DND-41 (cell line): ENCODE results near the gene LMX1B.
A peak's percentile ranks its signal among the peaks of the same experiment; 100 is the strongest.
"Not testable (repeated sequence)": the region's sequence is repeated elsewhere in the genome, so short reads cannot be mapped to it uniquely, and the experiment has no call there.

Experiments used
- ATAC-seq: fragments of 200-7000 bp; cut with Tn5 transposase; 3 replicates; pipeline ENCODE4 v1.9.1; 2021; ENCODE audit warnings: low read depth; ENCODE audit not compliant: insufficient read depth
- DNase-seq: peaks from one replicate; pipeline ENCODE4 v3.0.0-alpha.2; 2020
- H2AFZ ChIP-seq: 2 replicates; pipeline ENCODE4 v1.6.0; 2012; ENCODE audit warnings: low read depth, low read length
- H3K27ac ChIP-seq: 2 replicates; pipeline ENCODE4 v1.5.1; 2012; ENCODE audit warnings: low read length, inconsistent platforms
- H3K27me3 ChIP-seq: fragments of 200-600 bp; sonication (generic); 2 replicates; pipeline ENCODE4 v1.6.0; 2012; ENCODE audit warnings: low read length, mild to moderate bottlenecking, inconsistent platforms; ENCODE audit not compliant: insufficient read depth, poor library complexity
- H3K36me3 ChIP-seq: 2 replicates; pipeline ENCODE4 v1.5.1; 2012; ENCODE audit warnings: low read length, inconsistent platforms; ENCODE audit not compliant: insufficient read depth
- H3K4me1 ChIP-seq: 2 replicates; pipeline ENCODE4 v1.5.1; 2012; ENCODE audit warnings: mild to moderate bottlenecking, low read length; ENCODE audit not compliant: insufficient read depth
- H3K4me2 ChIP-seq: 2 replicates; pipeline ENCODE4 v1.6.0; 2012; ENCODE audit warnings: mild to moderate bottlenecking, moderate library complexity, low read length, inconsistent platforms; ENCODE audit not compliant: insufficient read depth
- H3K4me3 ChIP-seq, 2 experiments: fragments of 200-600 bp in 1 of 2; shearing (Covaris generic) in 1 of 2; 2 replicates each; pipeline ENCODE4 v1.5.1; 2012 to 2016; ENCODE audit warnings: inconsistent platforms in 2 of 2, low read length in 2 of 2, mild to moderate bottlenecking in 2 of 2, low read depth in 1 of 2, moderate library complexity in 1 of 2
- H3K79me2 ChIP-seq: 2 replicates; pipeline ENCODE4 v1.6.0; 2012; ENCODE audit warnings: low read length, inconsistent platforms; ENCODE audit not compliant: insufficient read depth
- H3K9ac ChIP-seq: 2 replicates; pipeline ENCODE4 v1.6.0; 2012; ENCODE audit warnings: low read depth, mild to moderate bottlenecking, inconsistent platforms, low read length, moderate library complexity
- H3K9me3 ChIP-seq: 2 replicates; pipeline ENCODE4 v1.5.1; 2012; ENCODE audit warnings: low read length, moderate library complexity, mild to moderate bottlenecking, inconsistent platforms; ENCODE audit not compliant: insufficient read depth, severe bottlenecking
- H4K20me1 ChIP-seq: 2 replicates; pipeline ENCODE4 v1.6.0; 2012; ENCODE audit warnings: low read length; ENCODE audit not compliant: insufficient read depth
- EZH2 ChIP-seq: IDR thresholded peaks from 3 replicates; pipeline ENCODE4 v1.6.1; 2012; ENCODE audit warnings: borderline replicate concordance, low read depth, mild to moderate bottlenecking, moderate library complexity, low read length, inconsistent platforms; ENCODE audit not compliant: severe bottlenecking
- TF ChIP-seq, protein P1 (sequence below): IDR thresholded peaks from 2 replicates; pipeline ENCODE4 v1.5.1; 2012; ENCODE audit warnings: borderline replicate concordance, low read length, moderate library complexity, mild to moderate bottlenecking; ENCODE audit not compliant: poor library complexity, severe bottlenecking; ENCODE audit errors: extremely low read depth

Gene LMX1B

DNA sequence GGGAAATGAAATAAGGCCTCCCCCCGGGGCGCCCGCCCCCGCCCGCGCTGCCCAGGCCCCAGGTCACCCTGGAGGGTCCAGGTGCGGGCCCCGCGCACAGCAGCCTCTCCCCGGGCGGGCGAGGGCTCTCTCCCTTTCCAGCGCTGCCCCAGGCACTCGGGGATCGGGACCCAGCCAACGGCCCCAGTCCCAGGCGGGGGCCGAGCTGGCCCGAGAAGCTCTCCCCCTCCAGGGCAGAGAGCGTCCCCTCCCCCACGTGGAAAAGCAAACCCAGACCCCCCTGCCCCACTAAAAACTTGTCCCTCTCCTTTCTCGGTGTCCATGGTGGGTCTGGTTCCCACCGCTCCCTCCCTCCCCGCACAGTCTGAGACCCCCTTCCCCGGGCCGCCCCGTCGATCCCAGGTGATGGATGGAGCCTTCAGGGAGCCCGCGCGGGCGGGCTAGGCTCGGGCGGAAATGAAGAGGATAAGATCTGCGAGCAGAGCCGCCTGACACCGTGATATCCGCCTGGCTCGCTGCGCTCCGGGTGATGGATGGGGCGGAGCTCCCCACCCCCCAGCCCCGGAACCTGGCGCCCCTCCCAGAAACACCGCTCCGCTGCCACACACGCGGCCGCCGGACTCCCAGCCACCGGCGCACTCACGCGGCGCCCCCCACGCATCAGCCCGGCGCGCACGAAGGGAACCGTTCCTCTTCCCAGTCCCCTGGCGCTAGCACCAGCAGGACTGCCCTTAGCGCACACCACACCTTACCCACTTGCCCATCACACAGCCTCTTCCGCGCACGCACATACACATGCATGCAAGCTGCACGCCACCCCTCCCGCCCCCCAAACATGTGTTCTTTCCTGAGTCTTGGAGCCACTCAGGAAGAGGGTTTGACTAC, 109.4 kb downstream of the LMX1B start:
- DNase-seq (peak; percentile 81), ATAC-seq (peak; percentile 80)
- Histone ChIP-seq H3K9ac (peak overlapping the region; percentile 78), H3K4me3 (peak overlapping the region; percentile 46 to 59; a peak in 3 of 4 replicates), H3K27me3 (no peaks in the 10 kb centered on the region), H3K79me2 (no peaks in the 10 kb centered on the region), H3K4me1 (peaks cover 28% of the 10 kb centered on the region), H2AFZ (peak overlapping the region; percentile 87), H3K4me2 (peak overlapping the region; percentile 87), H3K36me3 (no peaks in the 10 kb centered on the region), H3K9me3 (no peaks in the 10 kb centered on the region), H3K27ac (peak overlapping the region; percentile 74), H4K20me1 (peaks cover 3% of the 10 kb centered on the region; the same call in 1 of the 2 replicates)
- TF ChIP-seq, protein P1, sequence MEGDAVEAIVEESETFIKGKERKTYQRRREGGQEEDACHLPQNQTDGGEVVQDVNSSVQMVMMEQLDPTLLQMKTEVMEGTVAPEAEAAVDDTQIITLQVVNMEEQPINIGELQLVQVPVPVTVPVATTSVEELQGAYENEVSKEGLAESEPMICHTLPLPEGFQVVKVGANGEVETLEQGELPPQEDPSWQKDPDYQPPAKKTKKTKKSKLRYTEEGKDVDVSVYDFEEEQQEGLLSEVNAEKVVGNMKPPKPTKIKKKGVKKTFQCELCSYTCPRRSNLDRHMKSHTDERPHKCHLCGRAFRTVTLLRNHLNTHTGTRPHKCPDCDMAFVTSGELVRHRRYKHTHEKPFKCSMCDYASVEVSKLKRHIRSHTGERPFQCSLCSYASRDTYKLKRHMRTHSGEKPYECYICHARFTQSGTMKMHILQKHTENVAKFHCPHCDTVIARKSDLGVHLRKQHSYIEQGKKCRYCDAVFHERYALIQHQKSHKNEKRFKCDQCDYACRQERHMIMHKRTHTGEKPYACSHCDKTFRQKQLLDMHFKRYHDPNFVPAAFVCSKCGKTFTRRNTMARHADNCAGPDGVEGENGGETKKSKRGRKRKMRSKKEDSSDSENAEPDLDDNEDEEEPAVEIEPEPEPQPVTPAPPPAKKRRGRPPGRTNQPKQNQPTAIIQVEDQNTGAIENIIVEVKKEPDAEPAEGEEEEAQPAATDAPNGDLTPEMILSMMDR: no peak
- no peak for TF ChIP-seq EZH2

DNA sequence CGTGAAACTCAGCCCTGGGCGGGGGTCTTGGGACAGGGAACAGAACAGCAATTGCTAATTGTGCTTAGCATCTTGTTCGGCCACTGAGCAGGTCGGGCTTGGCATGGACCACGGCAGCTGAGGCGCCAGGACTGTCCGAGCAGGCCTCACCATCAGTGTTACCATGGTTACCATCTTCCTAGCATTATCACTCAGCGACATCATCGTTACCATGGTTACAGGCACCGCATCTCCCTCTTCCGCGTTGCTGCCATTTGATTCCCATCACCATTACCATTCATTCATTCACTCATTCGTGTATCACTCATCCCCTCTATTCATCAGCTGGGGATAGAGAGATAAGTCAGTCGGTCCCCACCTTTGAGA, 110.1 kb downstream of the LMX1B start:
- H4K20me1 ChIP-seq: peaks cover 3% of the 10 kb centered on the region; the same call in 1 of the 2 replicates
- no peak overlapping the region for H3K27ac ChIP-seq
- peak overlapping the region in 1 of 2 experiments; percentile 59; a peak in 2 of 4 replicates for H3K4me3 ChIP-seq
- H3K4me2 ChIP-seq: peak overlapping the region; percentile 87
- H3K36me3 ChIP-seq: no peaks in the 10 kb centered on the region
- H3K4me1 ChIP-seq: peaks cover 28% of the 10 kb centered on the region
- ATAC-seq (no peak; the same call in 2 of the 3 replicates), DNase-seq (no peak)
- H3K27me3 ChIP-seq: no peaks in the 10 kb centered on the region
- H2AFZ ChIP-seq: peak overlapping the region; percentile 87
- H3K9me3 ChIP-seq: no peaks in the 10 kb centered on the region
- no peaks in the 10 kb centered on the region for H3K79me2 ChIP-seq
- H3K9ac ChIP-seq: peak overlapping the region; percentile 78; the same call in 1 of the 2 replicates
- no peak for TF ChIP-seq EZH2
- TF ChIP-seq, protein P1: no peak

DNA sequence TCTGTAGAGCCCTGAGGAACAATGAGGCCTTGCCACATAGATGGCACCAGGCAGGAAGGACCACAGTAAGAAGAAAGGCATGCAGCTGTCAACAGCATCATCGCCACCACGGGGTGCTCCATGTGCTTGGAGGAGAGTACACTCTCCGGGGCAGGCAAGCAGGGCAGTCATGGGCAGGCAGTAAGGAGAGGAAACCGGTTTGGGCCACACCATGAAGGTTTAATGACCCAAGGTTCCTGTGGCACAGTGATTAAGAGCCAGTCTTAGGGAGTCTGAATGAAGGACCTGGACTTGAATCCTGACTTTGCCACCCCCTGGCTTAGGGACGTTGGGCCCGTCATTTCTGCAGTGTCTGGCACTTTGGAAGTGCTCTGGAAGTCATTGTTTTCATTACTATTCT, 110.5 kb downstream of the LMX1B start:
- H3K9me3 ChIP-seq: no peaks in the 10 kb centered on the region
- H3K4me2 ChIP-seq: no peak overlapping the region
- DNase-seq (no peak), ATAC-seq (no peak)
- H3K27ac ChIP-seq: no peak overlapping the region
- H3K4me3 ChIP-seq: no peak overlapping the region
- no peaks in the 10 kb centered on the region for H3K79me2 ChIP-seq
- H3K4me1 ChIP-seq: peaks cover 27% of the 10 kb centered on the region
- no peak overlapping the region for H2AFZ ChIP-seq
- H4K20me1 ChIP-seq: peaks cover 3% of the 10 kb centered on the region; the same call in 1 of the 2 replicates
- no peaks in the 10 kb centered on the region for H3K27me3 ChIP-seq
- H3K9ac ChIP-seq: no peak overlapping the region
- no peak for TF ChIP-seq EZH2
- TF ChIP-seq, protein P1: no peak
- H3K36me3 ChIP-seq: no peaks in the 10 kb centered on the region

DNA sequence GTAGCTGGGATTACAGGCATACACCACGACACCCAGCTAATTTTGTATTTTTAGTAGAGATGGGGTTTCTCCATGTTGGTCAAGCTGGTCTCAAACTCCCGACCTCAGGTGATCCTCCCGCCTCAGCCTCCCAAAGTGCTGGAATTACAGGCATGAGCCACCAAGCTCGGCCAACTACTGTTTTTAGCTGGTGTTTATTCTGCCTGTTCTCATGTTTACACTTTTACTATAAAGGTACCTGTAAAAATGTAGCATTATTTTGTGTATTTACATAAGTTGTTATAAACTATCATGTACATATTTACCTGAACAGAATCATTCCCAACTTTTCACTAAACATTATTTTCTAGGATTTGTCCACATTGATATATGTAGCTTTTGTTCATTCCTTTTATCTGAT, 111.8 kb downstream of the LMX1B start:
- H3K27me3 ChIP-seq, H3K36me3 ChIP-seq, H4K20me1 ChIP-seq, H3K4me3 ChIP-seq, H3K27ac ChIP-seq, H3K9me3 ChIP-seq, H2AFZ ChIP-seq, H3K9ac ChIP-seq, DNase-seq, ATAC-seq, H3K4me2 ChIP-seq, H3K79me2 ChIP-seq: not testable (repeated sequence)
- H3K4me1 ChIP-seq: peaks cover 16% of the 10 kb centered on the region

DNA sequence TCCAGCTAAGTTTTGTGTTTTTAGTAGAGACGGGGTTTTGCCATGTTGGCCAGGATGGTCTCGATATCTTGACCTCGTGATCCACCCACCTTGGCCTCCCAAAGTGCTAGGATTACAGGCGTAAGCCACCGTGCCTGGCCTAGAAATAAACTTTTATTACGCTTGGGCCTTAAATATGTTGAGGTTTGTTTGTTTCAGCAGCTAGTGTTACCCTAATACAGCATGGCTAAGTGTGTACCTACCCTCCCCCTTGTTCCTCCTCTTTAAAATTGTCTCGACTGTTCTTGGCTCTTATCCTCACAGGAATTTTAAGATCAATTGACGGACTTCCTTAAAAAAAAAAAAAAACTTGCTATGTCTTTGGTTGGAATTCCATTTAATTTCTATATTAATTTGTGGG, 114.5 kb downstream of the LMX1B start:
- H3K4me3 ChIP-seq, H3K79me2 ChIP-seq, H4K20me1 ChIP-seq, DNase-seq, H3K9ac ChIP-seq, H3K27me3 ChIP-seq, H3K4me2 ChIP-seq, H3K36me3 ChIP-seq, H3K27ac ChIP-seq, H3K9me3 ChIP-seq, ATAC-seq, H3K4me1 ChIP-seq, H2AFZ ChIP-seq: not testable (repeated sequence)
